ENCODE measurements around the gene OR51T1. TPM values are rescaled to one million over a fixed set of nuclear protein-coding genes. Genes with fewer than 3 reads are reported as not detected.

The OR51T1 gene, protein sequence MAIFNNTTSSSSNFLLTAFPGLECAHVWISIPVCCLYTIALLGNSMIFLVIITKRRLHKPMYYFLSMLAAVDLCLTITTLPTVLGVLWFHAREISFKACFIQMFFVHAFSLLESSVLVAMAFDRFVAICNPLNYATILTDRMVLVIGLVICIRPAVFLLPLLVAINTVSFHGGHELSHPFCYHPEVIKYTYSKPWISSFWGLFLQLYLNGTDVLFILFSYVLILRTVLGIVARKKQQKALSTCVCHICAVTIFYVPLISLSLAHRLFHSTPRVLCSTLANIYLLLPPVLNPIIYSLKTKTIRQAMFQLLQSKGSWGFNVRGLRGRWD
- not detected in 2 replicates for total RNA-seq

DNA sequence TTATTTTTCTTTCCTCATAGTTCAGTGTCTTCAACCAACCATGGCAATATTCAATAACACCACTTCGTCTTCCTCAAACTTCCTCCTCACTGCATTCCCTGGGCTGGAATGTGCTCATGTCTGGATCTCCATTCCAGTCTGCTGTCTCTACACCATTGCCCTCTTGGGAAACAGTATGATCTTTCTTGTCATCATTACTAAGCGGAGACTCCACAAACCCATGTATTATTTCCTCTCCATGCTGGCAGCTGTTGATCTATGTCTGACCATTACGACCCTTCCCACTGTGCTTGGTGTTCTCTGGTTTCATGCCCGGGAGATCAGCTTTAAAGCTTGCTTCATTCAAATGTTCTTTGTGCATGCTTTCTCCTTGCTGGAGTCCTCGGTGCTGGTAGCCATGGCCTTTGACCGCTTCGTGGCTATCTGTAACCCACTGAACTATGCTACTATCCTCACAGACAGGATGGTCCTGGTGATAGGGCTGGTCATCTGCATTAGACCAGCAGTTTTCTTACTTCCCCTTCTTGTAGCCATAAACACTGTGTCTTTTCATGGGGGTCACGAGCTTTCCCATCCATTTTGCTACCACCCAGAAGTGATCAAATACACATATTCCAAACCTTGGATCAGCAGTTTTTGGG is at the start of gene OR51T1:
OR51T1 (plus strand) TSS at position 41 of the 641 bp plus-strand sequence; CDS start at position 41, 0 bp downstream.

DNA sequence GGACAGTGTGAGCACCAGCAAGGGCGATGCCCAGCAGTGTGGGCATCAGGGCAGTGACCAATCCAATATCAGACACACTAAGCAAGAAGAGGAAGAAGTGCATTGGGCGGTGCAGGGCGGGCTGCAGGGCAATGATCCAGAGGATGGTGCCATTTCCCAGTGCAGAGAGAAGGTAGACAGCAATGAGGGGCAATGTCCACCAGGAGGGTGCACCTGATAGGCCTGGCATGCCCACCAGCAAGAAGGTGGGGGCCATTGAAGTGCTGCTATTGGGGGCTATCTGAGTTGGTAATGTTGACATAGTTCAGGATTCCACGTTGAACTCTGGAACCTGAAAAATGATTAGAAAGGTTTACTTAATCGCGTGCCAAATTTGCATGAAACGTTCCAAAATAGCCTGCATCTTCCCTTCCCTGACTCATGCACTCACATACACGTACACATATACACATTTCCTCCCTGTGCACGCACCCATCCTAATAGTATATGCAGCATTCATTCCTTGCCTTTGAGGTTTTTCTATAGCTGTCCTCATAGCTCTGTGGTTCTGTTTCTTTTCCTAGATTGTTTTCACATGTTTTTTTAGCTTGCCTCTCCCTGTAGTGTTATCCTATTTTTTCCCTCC is 32.7 kb upstream of the OR51T1 start, which contains the start of gene OR51S1:
OR51S1 (minus strand) TSS at position 301 of the 625 bp plus-strand sequence; CDS start at position 301, 0 bp downstream.

DNA sequence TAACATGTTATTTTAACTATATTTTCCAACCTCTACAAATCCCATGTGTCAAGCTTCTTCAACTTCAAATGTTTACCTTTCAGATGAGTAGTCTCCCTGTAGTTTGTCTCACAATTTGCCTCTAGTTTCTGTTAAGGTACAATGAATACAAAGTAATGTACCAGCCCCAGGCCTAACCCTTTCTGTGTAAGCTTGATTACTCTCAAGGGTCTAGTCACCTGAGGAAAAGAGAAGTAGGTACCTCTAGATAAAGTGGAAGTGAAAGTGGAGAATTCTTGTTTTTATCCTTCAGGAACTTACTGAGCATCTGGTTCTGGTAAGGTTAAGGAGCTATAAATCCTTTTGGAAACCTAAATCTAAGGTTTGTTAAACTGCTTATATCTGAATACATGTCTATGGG is 21.8 kb downstream of the OR51T1 start, which contains the start of gene OR51A7:
OR51A7 (plus strand) TSS at position 300 of the 400 bp plus-strand sequence. CDS start 3,587 bp downstream, outside the sequence.

DNA sequence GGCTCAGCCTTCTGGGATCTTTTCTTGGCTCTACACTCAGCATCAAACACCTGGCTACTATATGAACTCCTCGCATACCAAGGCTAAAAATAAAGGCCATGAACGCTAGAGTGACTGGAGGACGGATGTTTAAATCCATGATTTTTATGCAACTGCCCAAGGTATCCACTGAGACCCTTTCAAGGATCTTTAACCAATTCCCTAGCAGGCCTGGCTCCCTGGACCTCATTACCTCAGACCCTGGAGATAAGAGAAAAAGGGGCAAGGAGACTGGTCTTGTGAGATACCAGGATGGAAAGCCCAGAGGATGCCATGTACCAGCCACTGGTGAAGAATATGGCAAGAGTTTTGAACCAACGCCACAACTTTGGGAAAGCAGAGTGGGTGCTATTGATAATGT is 37.5 kb downstream of the OR51T1 start, which contains the start of gene OR51G2:
OR51G2 (minus strand) TSS at position 101 of the 400 bp plus-strand sequence. CDS start 3,687 bp downstream, outside the sequence.

GRCh38 chr11:4924239-4924638 is 42.5 kb downstream of the OR51T1 start, which contains the start of gene OR51G1:
TSS of gene OR51G1 (minus strand) at chr11:4924339. CDS start at chr11:4924339, 0 bp downstream.

Other genes with a start within 250 kb of the OR51T1 start
- gene OR51D1, start 244.4 kb upstream of the OR51T1 start, total RNA-seq, result not detected in 2 replicates
- gene OR51E1, start 237.9 kb upstream of the OR51T1 start, total RNA-seq, result not detected in 2 replicates
- gene OR51E2, start 184.0 kb upstream of the OR51T1 start, total RNA-seq, result not detected in 2 replicates
- gene MMP26, start 177.1 kb upstream of the OR51T1 start, total RNA-seq, result not detected in 2 replicates
- gene OR51F1, start 112.0 kb upstream of the OR51T1 start, total RNA-seq, result not detected in 2 replicates
- gene OR52R1, start 77.5 kb upstream of the OR51T1 start, total RNA-seq, result not detected in 2 replicates
- gene OR51F2, start 60.6 kb upstream of the OR51T1 start, total RNA-seq, result not detected in 2 replicates
- not detected in 2 replicates for gene OR51S1, start 32.7 kb upstream of the OR51T1 start, total RNA-seq
- gene OR51A7, start 21.9 kb downstream of the OR51T1 start, total RNA-seq, result not detected in 2 replicates
- gene OR51G2, start 37.5 kb downstream of the OR51T1 start, total RNA-seq, result not detected in 2 replicates
- gene OR51G1, start 42.4 kb downstream of the OR51T1 start, total RNA-seq, result not detected in 2 replicates
- not detected in 2 replicates for gene OR51A4, start 65.7 kb downstream of the OR51T1 start, total RNA-seq
- gene OR51A2, start 73.8 kb downstream of the OR51T1 start, total RNA-seq, result not detected in 2 replicates
- not detected in 2 replicates for gene OR51L1, start 113.0 kb downstream of the OR51T1 start, total RNA-seq
- not detected in 2 replicates for gene OR52J3, start 164.6 kb downstream of the OR51T1 start, total RNA-seq
- not detected in 2 replicates for gene OR52E2, start 177.7 kb downstream of the OR51T1 start, total RNA-seq
- gene OR52E1, start 187.7 kb downstream of the OR51T1 start, total RNA-seq, result not detected in 2 replicates